Muscle of back (tissue), 13 donors: ENCODE data around the gene GRIN2C. TPM values are rescaled to one million over a fixed set of nuclear protein-coding genes. Genes with fewer than 3 reads are reported as not detected.
"Not testable (repeated sequence)": the region's sequence is repeated elsewhere in the genome, so short reads cannot be mapped to it uniquely, and the experiment has no call there.

Experiments
- DNase-seq, 3 donors: peaks; one replicate each; pipeline versions ENCODE4 v3.0.0 to v3.0.0-alpha.2; 2013
- long read RNA-seq, 9 donors: transcript quantifications; one replicate each; lab custom pipeline, GENCODE V29; 2026
- polyA plus RNA-seq, 10 donors: library from polyadenylated mRNA; unstranded; fragments of 120-200 nt; gene quantifications; one replicate each; pipeline ENCODE4 v1.2.1, GENCODE V29; 2013; ENCODE audit not compliant: insufficient read length in 10 of 10

GRIN2C gene
- polyA plus RNA-seq = 1 to 10 TPM in 5 of 10 donors, under 1 TPM in 5; 0.60 to 1.8 (median 0.99) TPM
- long read RNA-seq, donor 1 = 0 reads
- long read RNA-seq, donor 2, partial matches to known transcripts = 0 of 1 reads
- long read RNA-seq, donor 2, other reads (novel, unspliced or antisense) = 0 of 1 reads
- long read RNA-seq, donor 3 = 0 reads
- long read RNA-seq, donor 4 = 0 reads
- long read RNA-seq, donor 5, partial matches to known transcripts = 0 of 1 reads
- long read RNA-seq, donor 5, other reads (novel, unspliced or antisense) = 0 of 1 reads
- long read RNA-seq, donor 6 = 0 reads
- long read RNA-seq, donor 7 = 0 reads
- long read RNA-seq, donor 8 = 0 reads
- long read RNA-seq, donor 9 = 0 reads

DNA sequence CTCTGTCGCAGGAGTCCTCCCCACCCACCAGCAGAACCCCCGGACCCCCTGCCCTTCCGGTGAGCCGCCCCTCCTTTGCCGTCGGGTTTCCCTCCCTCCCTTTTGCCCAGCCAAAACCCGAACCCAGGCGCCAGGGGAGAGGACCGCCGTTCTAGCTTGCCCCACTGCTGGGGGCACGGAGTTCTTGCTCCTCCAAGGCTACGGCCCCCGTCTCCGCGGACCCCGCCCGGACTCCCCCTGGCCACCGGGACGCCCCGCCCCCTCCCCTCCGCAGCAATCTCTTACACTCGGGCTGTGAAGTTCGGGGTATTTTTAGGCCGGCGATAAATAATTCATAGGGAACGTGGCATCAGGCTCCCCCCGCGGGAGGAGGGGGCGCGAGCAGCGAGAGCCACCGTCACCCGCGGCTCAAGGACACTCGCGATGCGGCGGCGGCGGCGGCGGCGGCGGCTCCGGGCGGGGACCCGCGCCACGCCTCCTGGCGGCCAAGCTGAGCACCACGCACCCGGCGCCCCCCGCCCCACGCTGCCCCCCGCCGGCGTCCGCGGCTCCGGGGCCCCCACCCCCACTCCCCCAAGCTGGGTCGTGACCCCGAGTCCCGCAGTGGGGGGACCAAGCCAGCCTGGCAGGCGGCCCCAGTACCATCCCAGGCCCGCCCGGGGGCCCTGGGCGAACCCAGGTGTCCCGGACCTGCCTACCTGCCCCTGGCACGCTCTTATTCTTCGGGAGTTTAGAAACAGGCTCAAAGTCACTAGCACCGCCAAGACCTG lies at the start of gene GRIN2C:
Gene GRIN2C, minus strand, starts transcription at position 427 of the 770 bp plus-strand sequence. CDS start 4,793 bp downstream, outside the sequence.
- DNase-seq = no peak

DNA sequence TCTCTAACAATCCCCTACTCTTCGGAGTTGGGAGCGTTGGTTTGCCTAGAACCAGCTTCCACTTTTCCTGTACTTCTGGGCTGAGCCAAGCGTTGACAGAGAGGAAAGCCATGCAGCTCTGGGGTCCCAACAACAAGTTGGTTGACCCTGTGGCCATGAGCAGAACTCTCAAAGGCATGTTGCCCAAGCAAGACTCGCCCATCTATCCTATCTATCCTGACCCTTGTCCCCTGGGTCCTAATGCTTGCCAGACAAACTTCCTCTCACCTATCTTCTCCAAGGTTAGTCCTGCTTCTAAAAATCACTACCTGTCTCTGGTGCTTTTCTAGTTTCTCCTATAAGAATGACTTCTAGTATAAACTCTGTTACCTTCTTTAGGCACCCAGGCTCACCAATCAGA lies 49.4 kb upstream of the GRIN2C start:
- not testable (repeated sequence) for DNase-seq

DNA sequence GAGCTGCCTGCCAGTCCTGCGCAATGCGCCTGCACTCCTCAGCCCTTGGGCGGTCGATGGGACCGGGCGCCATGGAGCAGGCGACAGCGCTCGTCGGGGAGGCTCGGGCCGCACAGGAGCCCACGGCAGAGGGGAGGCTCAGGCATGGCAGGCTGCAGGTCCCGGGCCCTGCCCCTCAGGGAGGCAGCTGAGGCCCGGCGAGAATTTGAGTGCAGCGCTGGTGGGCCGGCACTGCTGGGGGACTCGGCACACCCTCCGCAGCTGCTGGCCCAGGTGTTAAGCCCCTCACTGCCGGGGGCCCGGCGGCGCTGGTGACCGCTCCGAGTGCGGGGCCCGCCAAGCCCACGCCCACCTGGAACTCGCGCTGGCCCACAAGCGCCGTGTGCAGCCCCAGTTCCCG lies 47.3 kb upstream of the GRIN2C start:
- DNase-seq = no peak

DNA sequence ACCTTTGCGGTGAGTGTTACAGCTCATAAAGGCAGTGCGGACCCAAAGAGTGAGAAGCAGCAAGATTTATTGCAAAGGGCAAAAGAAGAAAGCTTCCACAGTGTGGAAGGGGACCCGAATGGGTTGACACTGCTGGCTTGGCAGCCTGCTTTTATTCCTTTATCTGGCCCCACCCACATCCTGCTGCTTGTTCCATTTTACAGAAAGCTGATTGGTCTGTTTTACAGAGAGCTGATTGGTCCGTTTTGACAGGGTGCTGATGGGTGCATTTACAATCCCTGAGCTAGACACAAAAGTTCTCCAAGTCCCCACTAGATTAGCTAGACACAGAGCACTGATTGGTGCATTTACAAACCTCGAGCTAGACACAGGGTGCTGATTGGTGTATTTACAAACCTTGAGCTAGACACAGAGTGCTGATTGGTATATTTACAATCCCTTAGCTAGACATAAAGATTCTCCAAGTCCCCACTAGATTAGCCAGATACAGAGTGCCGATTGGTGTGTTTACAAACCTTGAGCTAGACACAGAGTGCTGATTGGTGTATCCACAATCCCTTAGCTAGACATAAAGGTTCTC lies 46.6 kb upstream of the GRIN2C start:
- DNase-seq = not testable (repeated sequence)

DNA sequence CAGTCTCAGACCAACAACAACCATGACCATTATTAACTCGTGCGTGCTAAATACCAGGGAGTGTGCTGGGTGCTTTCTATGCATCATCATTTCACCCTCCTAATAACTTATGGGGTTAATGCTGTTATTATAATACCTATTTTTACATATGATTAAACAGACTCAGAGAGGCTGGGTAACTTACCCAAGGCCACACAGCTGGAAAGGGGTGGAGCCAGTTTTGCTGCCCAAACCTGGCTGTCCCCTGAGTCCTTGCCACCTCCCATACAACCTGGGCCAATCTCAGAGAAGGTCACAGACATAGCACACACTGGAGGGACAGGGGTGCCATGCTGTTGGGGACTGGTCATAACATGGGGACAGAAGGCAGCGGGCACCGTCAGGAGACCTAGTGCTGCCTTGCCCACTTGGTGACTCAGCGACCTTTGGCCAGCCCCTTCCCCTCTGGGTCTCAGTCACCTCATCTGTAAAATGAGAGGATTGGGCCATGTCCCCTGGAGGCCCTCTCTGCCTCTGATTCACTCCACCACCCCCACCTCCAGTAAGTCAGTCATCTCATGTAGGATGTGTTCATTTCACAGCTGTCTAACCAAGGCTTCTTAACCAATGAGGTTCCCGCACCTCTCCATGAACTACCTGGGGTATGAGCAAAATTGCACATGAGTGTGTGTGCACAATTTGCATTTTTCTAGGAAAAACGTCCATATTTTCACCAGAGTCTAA lies 45.2 kb upstream of the GRIN2C start:
- no peak for DNase-seq

DNA sequence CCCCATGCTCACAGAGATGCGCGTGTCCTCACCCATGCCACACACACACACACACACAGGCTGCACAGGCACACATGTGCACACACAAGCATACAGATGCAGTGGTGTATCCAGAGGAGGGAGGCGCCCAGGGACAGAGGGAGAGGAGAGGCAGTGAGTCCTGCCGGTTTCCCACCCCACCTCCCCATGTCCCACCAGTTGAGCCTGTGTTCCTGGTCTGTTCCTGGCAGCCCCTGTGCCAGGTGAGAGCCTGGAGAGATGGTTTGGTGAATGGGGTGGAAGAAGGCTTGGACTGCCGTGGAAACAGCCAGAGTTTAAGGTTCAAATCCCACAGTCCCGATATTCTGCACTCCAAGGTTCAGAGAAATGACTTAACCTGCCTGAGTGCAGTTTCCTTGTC lies 44.0 kb upstream of the GRIN2C start:
- no peak for DNase-seq

DNA sequence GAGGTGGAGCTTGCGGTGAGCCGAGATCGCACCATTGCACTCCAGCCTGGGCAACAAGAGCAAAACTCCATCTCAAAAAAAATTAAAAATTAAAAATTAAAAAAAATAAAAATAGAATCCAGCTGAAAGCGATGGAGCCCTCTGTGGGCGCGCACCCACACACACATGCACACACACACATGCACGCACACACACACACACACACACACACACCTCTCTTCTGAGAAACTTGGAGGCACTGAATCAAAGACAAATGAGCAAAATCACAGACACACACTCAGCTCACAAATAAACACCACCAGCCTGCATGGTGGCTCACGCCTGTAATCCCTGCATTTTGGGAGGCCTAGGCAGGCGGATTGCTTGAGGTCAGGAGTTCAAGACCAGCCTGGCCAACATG lies 43.3 kb upstream of the GRIN2C start:
- DNase-seq = no peak

DNA sequence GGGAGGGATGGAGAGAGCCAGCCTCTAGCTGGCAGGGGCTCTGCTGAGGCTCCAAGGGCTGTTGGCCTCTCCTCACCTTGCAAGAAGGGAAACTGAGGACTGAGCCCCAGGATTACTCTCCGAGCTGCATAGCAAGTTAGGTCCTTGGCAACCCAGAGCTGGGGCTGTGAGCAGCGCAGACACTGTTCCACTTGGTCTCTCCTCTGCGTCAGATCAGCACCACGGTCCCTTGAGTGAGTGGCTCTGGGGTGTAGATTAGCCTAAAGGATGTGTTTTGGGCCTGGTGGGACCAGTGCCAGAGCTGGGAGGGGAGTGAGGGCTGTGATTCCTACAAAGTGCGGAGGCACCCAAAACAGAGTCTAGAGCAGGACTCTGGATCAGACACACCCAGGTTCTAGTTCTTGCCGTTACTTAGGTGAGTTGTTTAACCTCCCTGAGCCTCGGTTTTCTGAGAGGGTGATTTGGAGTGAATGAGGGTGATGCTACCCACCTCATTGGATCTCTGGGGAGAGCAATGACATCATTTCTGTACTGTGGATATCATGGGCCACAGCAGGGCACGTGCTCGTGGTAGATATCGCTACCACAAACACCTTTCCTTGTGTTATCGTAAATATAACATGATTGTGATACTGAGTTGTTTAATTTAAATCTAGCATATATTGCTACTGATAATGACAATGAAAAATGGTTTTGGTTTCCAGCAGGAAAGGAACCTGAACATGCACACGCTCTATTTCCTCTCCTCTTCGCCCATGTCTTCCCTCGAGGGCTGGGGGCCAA lies 41.9 kb upstream of the GRIN2C start:
- DNase-seq = no peak

DNA sequence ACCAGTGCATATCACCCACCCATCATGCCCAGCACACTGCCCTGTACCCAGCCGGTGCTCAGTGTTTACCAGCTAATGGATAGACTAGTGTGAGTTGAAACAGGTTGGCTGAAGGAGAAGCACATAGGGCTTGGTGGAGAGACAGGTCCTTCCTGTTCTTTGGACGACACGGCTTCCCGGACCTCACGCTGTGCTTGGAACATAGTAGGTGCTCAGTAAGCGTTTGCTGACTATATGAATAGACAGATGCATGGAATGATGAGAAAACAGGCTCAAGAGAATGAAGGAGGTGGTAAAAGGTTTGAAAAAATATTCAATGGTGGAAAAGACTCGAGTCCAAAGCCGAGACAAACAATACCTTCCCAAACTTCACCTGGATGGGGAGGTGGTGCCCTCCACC lies 40.5 kb upstream of the GRIN2C start:
- DNase-seq = no peak

DNA sequence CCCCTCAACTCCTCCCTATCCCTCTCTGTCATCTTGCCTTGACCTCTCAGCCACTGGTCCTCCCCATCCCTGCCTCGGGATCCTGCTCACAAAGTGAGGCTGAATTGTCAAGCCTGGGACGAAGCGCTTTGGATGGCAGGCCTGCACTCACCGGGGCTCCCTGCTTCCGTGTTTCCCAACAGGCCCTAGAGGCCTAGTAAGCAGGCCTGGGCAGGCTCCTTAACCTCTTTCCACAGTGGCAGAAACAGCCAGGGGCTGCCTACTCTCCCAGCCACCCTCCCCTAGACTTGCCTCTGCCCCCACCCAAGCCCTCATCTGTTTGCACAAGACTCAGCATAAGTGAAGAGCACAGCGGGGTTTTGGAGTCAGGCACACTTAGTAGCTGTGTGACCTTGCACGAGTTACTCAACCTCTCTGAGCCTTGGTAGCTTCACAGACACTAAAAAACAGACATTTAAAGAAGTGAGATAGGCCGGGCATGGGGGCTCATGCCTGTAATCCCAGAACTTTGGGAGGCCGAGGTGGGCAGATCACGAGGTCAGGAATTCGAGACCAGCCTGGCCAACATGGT lies 38.8 kb upstream of the GRIN2C start:
- DNase-seq = no peak

DNA sequence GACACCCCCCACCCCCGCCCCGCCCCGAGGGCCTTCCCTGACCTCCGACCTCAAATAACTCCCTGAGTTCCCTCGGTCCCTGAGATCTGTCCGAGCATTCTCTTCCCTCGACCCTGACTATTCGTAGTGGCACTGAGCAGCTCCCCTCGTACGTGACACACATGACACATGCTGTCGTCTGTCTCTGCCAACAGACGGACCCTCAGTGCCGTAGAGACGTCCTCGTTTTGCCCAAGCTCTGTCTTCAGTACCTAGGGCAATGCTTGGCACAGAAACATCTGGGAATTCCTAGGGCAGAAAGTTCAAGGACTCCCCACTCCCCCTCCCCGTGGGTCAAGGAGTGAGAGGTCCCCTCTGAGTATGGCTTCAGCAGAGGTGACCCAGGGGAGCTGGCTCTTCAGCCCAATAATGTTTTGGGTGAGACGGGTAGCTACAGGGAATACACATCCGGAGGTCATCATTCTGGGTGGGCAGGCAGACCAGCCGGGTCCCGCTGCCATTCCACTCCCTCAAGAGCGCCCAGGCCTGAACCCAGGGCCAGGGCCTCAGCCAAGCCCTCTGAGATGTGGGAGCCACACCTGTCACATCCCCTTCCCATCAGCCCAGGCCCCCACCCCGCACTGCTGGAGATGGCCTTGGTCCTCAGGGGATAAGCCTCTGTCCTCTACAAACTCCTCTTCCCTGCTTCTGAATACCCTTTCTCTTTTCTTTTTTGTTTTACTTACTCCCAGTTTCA lies 34.4 kb upstream of the GRIN2C start:
- no peak for DNase-seq

DNA sequence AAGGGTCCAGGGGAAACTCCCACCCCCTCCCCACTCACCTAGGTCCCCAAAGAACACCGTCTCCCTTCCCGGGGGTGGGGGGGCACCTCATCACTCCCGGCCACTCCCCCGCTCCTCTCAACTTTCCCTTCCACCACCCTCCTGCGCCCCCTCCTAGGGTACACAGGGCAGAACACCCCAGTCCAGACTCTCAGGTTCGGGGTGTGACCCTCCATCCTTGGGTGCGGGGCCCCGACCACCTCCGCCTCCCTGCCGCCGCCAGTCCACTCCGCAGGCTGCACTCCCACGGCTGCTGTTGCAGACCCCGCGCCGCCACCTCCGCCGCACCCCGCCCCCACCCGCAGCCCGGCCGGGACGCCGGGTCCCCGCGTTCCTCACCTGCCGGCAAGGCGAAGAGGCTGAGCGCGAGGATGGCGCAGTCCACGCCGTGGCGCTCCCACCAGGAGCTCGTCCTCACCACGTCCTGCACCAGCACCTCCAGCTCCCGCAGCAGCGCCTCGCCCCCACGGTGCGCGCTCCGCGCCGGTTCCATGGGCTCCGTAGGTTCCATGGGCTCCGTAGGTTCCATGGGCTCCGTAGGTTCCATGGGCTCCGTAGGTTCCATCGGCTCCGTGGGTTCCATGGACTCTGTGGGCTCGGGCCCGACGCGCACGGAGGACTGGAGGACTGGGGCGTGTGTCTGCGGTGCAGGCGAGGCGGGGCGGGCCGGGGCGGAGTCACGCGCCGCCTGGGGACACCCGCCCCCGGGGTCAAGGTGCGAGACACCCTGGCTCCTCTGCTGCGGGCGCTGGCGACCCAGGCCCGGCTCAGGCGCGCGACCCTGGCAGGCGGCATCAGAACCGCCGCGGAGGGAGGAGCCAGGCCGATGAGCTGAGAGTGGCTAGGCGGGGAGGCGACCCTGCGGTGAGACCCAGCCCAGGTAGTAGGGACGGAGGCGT lies 33.6 kb upstream of the GRIN2C start, which contains the start of gene FADS6:
Gene FADS6, minus strand, starts transcription at position 660 of the 938 bp plus-strand sequence. Its CDS starts 38 bp downstream, at position 622.
- DNase-seq = no peak

DNA sequence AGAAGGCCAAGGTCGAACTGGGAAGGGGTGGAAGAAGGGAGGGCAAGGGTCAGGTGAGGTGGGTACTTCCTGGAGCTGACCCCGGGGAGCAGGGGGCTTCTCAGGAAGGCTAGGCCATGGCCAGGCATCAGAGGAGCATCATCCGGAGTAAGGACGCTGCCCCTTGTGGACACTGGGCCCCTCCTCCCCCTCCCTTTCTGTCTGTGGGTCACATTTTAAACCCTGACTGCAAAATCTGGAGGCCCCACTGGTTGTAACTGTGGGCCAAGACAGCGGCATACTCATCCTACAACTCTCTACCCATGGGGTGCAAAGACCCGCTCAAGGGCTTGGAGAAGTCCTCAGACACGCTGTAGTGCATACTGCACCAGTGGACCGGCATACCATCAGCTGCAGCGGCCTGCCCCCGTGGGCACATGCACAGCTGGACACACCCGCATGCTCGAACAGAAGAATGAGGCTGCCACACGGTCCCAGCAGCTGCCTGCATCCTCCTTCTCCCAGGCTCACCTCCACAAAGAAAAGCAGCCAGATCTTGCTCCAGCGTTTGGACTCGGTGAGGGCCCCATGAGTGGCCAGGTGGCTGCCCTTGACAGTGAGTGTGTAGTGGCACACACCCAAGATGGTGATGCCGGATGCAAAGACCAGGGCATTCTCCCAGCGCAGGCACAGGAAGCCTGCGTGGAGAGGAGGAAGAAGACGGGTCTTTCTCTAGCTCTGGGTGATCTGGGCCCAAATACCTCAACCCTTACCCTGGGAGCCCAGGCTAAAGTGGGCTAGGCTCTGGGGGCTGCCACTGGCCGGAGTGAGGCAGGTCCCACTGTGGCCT lies 32.5 kb upstream of the GRIN2C start:
- DNase-seq = no peak

DNA sequence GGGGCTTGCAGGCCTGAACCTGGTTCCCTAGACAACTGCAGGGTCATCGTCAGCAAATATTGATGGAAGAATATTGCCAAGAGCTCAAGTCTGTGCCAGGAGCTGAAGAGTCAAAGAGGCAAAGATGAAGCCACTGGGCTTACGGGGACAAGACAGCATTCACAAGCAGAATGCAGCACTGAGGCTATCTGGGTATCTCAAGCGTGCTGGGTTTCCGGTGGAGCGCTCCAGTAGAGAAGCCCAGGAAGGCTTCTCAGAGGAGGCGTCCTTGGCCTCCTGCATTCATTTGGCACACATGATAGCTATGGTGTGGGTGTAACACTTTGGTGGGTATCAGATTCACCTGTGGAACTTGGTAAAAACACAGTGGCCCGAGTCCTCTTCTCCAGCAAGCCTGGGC lies 30.9 kb upstream of the GRIN2C start:
- no peak for DNase-seq

DNA sequence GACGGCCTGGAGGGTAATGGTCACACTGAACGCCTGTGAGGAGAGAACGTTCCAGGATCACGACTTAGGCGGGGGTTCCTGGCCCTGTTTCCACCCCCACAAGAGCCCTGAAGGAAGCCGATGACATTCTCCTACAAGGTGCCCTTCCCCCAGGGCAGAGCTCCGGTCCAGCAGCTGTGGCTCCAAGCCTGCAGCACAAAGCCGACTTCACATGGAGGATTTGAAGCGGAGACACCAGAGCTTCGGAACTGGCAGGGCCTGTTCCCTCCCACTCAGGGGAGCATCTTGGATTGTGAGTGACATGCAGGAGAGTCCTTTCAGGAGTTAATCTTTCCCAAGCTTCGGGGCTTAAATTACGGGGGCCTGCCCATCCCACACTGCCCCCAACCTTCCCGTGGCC lies 28.8 kb upstream of the GRIN2C start:
- DNase-seq = no peak

DNA sequence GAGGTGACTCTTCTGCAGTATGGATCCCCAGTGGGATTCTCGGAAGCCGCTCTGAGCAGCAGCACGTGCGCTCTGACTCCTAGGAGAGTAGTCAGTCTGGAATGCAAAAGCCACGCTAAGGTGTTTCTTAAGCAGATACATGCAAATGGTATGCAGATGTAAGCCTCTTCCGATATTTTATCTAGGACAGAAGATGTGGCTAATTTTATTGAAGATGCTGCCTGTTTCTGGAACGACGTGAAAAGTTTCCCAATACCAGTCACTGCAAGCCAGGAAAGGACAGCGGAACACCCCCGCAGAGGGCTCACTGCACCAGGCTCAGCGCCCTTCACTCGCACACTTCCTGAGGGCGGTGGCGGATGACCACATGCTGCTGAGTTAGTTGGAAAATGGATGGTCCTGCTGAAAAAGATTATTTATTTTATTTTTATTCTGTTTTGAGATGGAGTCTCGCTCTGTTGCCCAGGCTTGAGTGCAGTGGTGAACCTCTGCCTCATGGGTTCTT lies 23.6 kb upstream of the GRIN2C start:
- DNase-seq = no peak

DNA sequence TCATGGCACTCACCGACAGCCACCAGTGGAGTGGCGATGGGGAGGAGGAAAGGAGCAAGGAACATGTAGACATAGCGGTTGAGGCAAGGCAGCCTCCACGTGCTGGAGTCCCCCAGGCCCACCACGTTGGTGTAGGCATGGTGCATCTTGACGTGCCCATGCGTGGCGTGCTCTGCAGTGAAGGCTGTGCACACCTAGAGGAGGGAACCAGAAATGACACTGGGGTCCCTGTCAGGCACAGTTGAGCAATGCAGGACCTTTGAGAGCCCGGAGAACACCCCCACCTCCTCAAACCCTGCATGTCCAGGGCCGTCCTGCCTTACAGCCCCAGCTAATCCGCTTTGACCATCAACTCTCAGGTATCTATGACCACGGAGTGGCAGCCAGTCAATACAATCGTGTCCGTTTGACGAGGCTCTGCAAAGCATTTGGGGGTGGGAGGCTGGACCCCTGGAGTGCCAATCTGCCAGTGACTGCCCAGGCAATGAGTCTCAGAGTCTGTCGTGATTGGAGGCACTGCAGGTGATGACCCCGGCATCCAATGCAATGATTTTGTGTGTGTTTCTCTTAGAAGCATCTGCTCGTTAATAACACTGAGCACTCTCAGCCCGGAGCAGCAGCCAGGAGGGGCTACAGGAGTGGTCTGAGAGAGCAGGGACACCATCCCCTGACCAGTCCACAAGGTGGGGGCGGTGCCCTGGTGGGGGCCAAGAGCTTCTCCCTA lies 23.0 kb upstream of the GRIN2C start:
- DNase-seq = no peak
